Hindlimb muscle (tissue), 1 donor: ENCODE results near the gene OTULIN. TPM values are rescaled to one million over a fixed set of nuclear protein-coding genes. Genes with fewer than 3 reads are reported as not detected.

ENCODE experiments used
- DNase-seq: peaks from one replicate; pipeline ENCODE4 v3.0.0-alpha.2; 2013
- polyA plus RNA-seq: library from polyadenylated mRNA; unstranded; fragments of 120-200 nt; gene quantifications from one replicate; pipeline ENCODE4 v1.2.1, GENCODE V29; 2013; ENCODE audit not compliant: insufficient read length

Gene OTULIN
- polyA plus RNA-seq = 13.4 TPM

GRCh38 chr5:14664270-14665100, at the start of gene OTULIN:
Gene OTULIN (plus strand): TSS chr5:14664718. CDS start chr5:14664826, 108 bp downstream.
- peak; percentile 96 for DNase-seq

- DNase-seq = no peak
Measured at GRCh38 chr5:14615365-14615764, 49.2 kb upstream of the OTULIN start.

GRCh38 chr5:14617441-14617840, 47.1 kb upstream of the OTULIN start:
- DNase-seq = no peak

- no peak for DNase-seq
Measured at GRCh38 chr5:14627270-14627669, 37.2 kb upstream of the OTULIN start.

- DNase-seq = peak; percentile 49
Measured at GRCh38 chr5:14628346-14628745, 36.2 kb upstream of the OTULIN start.

GRCh38 chr5:14630671-14631070, 33.8 kb upstream of the OTULIN start:
- DNase-seq = no peak

GRCh38 chr5:14635656-14636055, 28.9 kb upstream of the OTULIN start:
- DNase-seq = no peak

- DNase-seq = no peak
Measured at GRCh38 chr5:14640765-14641164, 23.8 kb upstream of the OTULIN start.

GRCh38 chr5:14644623-14645237, 19.8 kb upstream of the OTULIN start:
- no peak for DNase-seq

- no peak for DNase-seq
Measured at GRCh38 chr5:14650052-14650451, 14.5 kb upstream of the OTULIN start.

- DNase-seq = no peak
Measured at GRCh38 chr5:14655146-14655741, 9.3 kb upstream of the OTULIN start.

- no peak for DNase-seq
Measured at GRCh38 chr5:14656898-14657297, 7.6 kb upstream of the OTULIN start.

GRCh38 chr5:14659821-14660607, 4.5 kb upstream of the OTULIN start:
- DNase-seq = no peak

GRCh38 chr5:14660833-14661232, 3.7 kb upstream of the OTULIN start:
- no peak for DNase-seq

GRCh38 chr5:14662721-14663260, 1.7 kb upstream of the OTULIN start:
- DNase-seq = no peak

GRCh38 chr5:14663734-14664269, 716 bp upstream of the OTULIN start:
- no peak for DNase-seq

GRCh38 chr5:14665101-14665822, 744 bp downstream of the OTULIN start:
- peak; percentile 34 for DNase-seq

- no peak for DNase-seq
Measured at GRCh38 chr5:14665949-14666348, 1.4 kb downstream of the OTULIN start.

GRCh38 chr5:14666357-14666756, 1.8 kb downstream of the OTULIN start:
- DNase-seq = no peak

GRCh38 chr5:14667290-14667689, 2.8 kb downstream of the OTULIN start:
- DNase-seq = no peak

GRCh38 chr5:14667770-14668169, 3.3 kb downstream of the OTULIN start:
- DNase-seq = no peak

GRCh38 chr5:14668181-14668591, 3.7 kb downstream of the OTULIN start:
- no peak for DNase-seq
